ENCODE data around the gene KARS1.

- no peak for TF ChIP-seq CTCF (conservative IDR thresholded peaks at IDR 0.05; ENCODE audit: low read depth, low read length)
- no peak for TF ChIP-seq EZH2phosphoT487 (IDR thresholded peaks at IDR 0.05; ENCODE audit: borderline replicate concordance, low read length)
Measured at GRCh38 chr16:75682308-75682707, 34.8 kb upstream of the KARS1 start.
